Calu3 (cell line): ENCODE measurements around the gene RPS6KC1. TPM values are rescaled to one million over a fixed set of nuclear protein-coding genes. Genes with fewer than 3 reads are reported as not detected.
"Not testable (repeated sequence)": the region's sequence is repeated elsewhere in the genome, so short reads cannot be mapped to it uniquely, and the experiment has no call there.

Experiments
- BruUV-seq: library from RNA; stranded (reverse); fragments of 400-500 nt; replicated peaks from 2 replicates; lab custom pipeline; 2021; lab: Mats Ljungman, UMichigan
- CTCF ChIA-PET: fragments of 300-600 bp; sonication (Branson Sonifier 250); formaldehyde crosslinking; loops from one replicate; lab custom pipeline; 2022; ENCODE audit warnings: antibody characterized with exemption; lab: Charles Lee
- DNase-seq: peaks from one replicate; pipeline ENCODE4 v3.0.0; 2022
- H3K27ac Mint-ChIP-seq: one replicate; pipeline ENCODE4 v1.8.0; 2022; ENCODE audit warnings: mixed read lengths; ENCODE audit not compliant: unreplicated experiment
- H3K27me3 Mint-ChIP-seq: one replicate; pipeline ENCODE4 v1.8.0; 2022; ENCODE audit warnings: mixed read lengths; ENCODE audit not compliant: unreplicated experiment
- H3K36me3 Mint-ChIP-seq: one replicate; pipeline ENCODE4 v1.8.0; 2022; ENCODE audit warnings: mild to moderate bottlenecking, moderate library complexity, mixed read lengths; ENCODE audit not compliant: insufficient read depth, unreplicated experiment
- H3K4me1 Mint-ChIP-seq: one replicate; pipeline ENCODE4 v1.8.0; 2022; ENCODE audit warnings: mild to moderate bottlenecking, low read depth, mixed read lengths; ENCODE audit not compliant: unreplicated experiment
- H3K4me3 Mint-ChIP-seq: one replicate; pipeline ENCODE4 v1.8.0; 2022; ENCODE audit warnings: mild to moderate bottlenecking, low read depth, moderate library complexity, mixed read lengths; ENCODE audit not compliant: unreplicated experiment
- H3K9me3 Mint-ChIP-seq: one replicate; pipeline ENCODE4 v1.8.0; 2022; ENCODE audit warnings: low read depth, mixed read lengths; ENCODE audit not compliant: unreplicated experiment
- CTCF ChIP-seq: fragments of 200-600 bp; IDR thresholded peaks from one replicate; pipeline ENCODE4 v1.8.0; 2022; ENCODE audit warnings: antibody characterized with exemption; ENCODE audit not compliant: unreplicated experiment
- intact Hi-C: fragments of 100-400 bp; cut with micrococcal nuclease; formaldehyde crosslinking; loops from one replicate; pipeline ENCODE4 v1.10.0; 2022; ENCODE audit not compliant: unreplicated experiment
- total RNA-seq: library from RNA; stranded (reverse); gene quantifications from 2 replicates; pipeline ENCODE4 v1.2.3, GENCODE V29; 2022

Gene RPS6KC1
- total RNA-seq, 1 experiment from 2014 or later: 23.5 TPM

- CTCF ChIA-PET: interaction anchor here (0.6 kb wide), 1 partner anchor 16 kb away, joined by 3 read pairs; no protein-coding TSS in a partner anchor
- Mint-ChIP-seq H3K27me3 (no peaks in the 10 kb centered on the region), H3K9me3 (no peaks in the 10 kb centered on the region), H3K36me3 (peaks cover 13% of the 10 kb centered on the region), H3K27ac (no peak overlapping the region), H3K4me3 (no peak overlapping the region), H3K4me1 (no peaks in the 10 kb centered on the region)
- no TSS peak for BruUV-seq
- intact Hi-C loops: no loop called here
- no peak for TF ChIP-seq CTCF
- DNase-seq: no peak
Measured at GRCh38 chr1:213020016-213020415, 31.0 kb upstream of the RPS6KC1 start.

GRCh38 chr1:213027024-213027423 lies 24.0 kb upstream of the RPS6KC1 start:
- H3K27ac Mint-ChIP-seq, BruUV-seq, H3K9me3 Mint-ChIP-seq, H3K4me1 Mint-ChIP-seq, CTCF ChIA-PET, H3K4me3 Mint-ChIP-seq, DNase-seq, intact Hi-C loops, H3K36me3 Mint-ChIP-seq: not testable (repeated sequence)
- H3K27me3 Mint-ChIP-seq: peaks cover 61% of the 10 kb centered on the region

DNA sequence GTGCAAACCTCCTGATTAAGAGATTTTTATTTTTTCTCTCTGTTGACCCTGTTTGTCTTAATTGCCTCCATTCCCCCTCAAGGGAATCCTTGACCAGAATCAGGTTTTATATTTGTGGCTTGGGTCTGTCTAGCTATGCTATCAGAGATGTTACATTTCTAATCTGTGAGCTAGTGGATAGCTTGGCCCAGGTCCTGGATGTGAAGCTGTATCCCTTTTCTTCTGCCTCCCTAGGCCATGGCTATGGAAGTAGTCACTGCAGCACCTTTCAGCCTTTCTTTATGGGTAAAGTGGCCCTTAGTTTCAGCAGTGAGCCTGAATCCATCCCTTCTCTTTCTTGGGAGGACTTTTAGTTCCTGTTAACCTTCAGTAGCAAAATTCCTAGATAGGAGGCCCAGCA lies 18.4 kb upstream of the RPS6KC1 start:
- H3K27ac Mint-ChIP-seq: no peak overlapping the region

GRCh38 chr1:213034713-213035112 lies 16.3 kb upstream of the RPS6KC1 start:
- no peaks in the 10 kb centered on the region for H3K4me1 Mint-ChIP-seq
- H3K27ac Mint-ChIP-seq: no peak overlapping the region
- no peak overlapping the region for H3K4me3 Mint-ChIP-seq
- no peaks in the 10 kb centered on the region for H3K36me3 Mint-ChIP-seq
- no peaks in the 10 kb centered on the region for H3K9me3 Mint-ChIP-seq
- TF ChIP-seq CTCF: no peak
- CTCF ChIA-PET: no interaction called here
- BruUV-seq: no TSS peak
- intact Hi-C loops: no loop called here
- no peak for DNase-seq
- H3K27me3 Mint-ChIP-seq: peaks cover 25% of the 10 kb centered on the region

More for the DNA sequence above, 18.4 kb upstream of the RPS6KC1 start:
- intact Hi-C loops: no loop called here
- Mint-ChIP-seq H3K27me3 (peaks cover 46% of the 10 kb centered on the region), H3K4me3 (no peak overlapping the region), H3K4me1 (no peaks in the 10 kb centered on the region), H3K36me3 (no peaks in the 10 kb centered on the region), H3K9me3 (no peaks in the 10 kb centered on the region)
- TF ChIP-seq CTCF: no peak
- no peak for DNase-seq
- CTCF ChIA-PET: interaction anchor here (0.6 kb wide), 1 partner anchor 151 kb away, joined by 3 read pairs; no protein-coding TSS in a partner anchor
- BruUV-seq: no TSS peak

- no peak for DNase-seq
- peaks cover 16% of the 10 kb centered on the region for H3K27me3 Mint-ChIP-seq
- CTCF ChIA-PET: no interaction called here
- H3K36me3 Mint-ChIP-seq: no peaks in the 10 kb centered on the region
- H3K9me3 Mint-ChIP-seq: no peaks in the 10 kb centered on the region
- H3K4me3 Mint-ChIP-seq: no peak overlapping the region
- intact Hi-C loops: no loop called here
- H3K27ac Mint-ChIP-seq: no peak overlapping the region
- H3K4me1 Mint-ChIP-seq: no peaks in the 10 kb centered on the region
- TF ChIP-seq CTCF: no peak
- BruUV-seq: no TSS peak
Measured at GRCh38 chr1:213035573-213035972, 15.5 kb upstream of the RPS6KC1 start.
